Measurements from ENCODE around the gene STON2. TPM values are rescaled to one million over a fixed set of nuclear protein-coding genes. Genes with fewer than 3 reads are reported as not detected.

The STON2 gene
- total RNA-seq, 2 experiments from 2014 or later = 0.58 TPM; not detected in 1

DNA sequence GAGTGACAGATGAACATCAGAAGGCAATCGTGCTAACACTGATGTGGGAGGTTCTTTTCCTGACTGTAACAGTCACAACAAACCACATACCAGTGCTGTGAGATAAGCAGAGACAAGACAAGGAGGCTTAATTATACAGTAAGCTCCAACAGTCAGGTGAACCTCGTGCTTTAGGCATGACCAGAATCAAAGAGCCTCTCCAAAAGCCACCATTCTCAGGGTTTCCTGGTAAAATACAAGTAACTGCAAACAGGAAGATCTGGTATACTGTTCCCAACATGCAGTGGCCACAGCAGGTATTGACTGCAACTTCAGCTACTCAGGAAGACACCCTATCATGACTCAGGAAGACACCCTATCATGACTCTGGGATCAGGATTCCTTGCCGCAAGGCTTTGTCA is 132.1 kb downstream of the STON2 start:
- TF ChIP-seq, protein P1, sequence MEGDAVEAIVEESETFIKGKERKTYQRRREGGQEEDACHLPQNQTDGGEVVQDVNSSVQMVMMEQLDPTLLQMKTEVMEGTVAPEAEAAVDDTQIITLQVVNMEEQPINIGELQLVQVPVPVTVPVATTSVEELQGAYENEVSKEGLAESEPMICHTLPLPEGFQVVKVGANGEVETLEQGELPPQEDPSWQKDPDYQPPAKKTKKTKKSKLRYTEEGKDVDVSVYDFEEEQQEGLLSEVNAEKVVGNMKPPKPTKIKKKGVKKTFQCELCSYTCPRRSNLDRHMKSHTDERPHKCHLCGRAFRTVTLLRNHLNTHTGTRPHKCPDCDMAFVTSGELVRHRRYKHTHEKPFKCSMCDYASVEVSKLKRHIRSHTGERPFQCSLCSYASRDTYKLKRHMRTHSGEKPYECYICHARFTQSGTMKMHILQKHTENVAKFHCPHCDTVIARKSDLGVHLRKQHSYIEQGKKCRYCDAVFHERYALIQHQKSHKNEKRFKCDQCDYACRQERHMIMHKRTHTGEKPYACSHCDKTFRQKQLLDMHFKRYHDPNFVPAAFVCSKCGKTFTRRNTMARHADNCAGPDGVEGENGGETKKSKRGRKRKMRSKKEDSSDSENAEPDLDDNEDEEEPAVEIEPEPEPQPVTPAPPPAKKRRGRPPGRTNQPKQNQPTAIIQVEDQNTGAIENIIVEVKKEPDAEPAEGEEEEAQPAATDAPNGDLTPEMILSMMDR (IDR thresholded peaks at IDR 0.05) = no peak
- intact Hi-C loops (cut with micrococcal nuclease) = loop anchor here (1.0 kb wide), 1 partner anchor 185 kb away; no protein-coding TSS in a partner anchor
- DNase-seq (no peak), ATAC-seq (peak; percentile 37)
- H3K4me3 Mint-ChIP-seq = no peak overlapping the region
- H3K27me3 Mint-ChIP-seq = peaks cover 22% of the 10 kb centered on the region
- no peaks in the 10 kb centered on the region for H3K9me3 Mint-ChIP-seq
- ChIA-PET CTCF (interaction anchor here (1.0 to 7.2 kb wide), 6 partner anchors 54 to 197 kb away, joined by 3 to 82 read pairs (median 6); no protein-coding TSS in a partner anchor), POLR2A (no interaction called here)
- no peaks in the 10 kb centered on the region for H3K4me1 Mint-ChIP-seq (ENCODE audit: low read depth)
- H3K27ac Mint-ChIP-seq = no peak overlapping the region
- H3K36me3 Mint-ChIP-seq (ENCODE audit: low read depth) = no peaks in the 10 kb centered on the region

DNA sequence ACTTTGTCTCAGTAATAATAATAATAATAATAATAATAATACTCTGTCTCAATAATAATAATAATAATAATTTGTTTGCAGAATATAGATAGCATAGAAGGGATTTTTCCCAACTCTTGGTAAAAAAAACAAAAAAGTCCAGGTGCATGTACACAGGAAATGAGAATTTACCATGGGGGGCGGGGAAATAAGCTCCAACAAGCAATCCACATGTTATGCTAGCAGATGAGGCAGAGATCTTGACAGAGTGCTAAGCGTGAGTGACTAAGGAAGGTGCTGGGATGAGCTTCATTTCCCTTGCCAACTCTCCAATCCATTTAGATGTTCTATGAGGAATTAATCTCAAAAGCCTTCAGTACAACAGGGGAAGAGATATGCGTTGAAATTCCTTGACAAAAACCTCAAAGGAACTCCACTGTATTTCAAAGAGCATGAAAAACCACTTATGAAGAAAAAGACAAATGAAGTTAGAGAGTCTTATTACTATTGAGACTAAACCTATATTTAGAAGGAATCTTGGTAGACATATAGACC is 134.4 kb downstream of the STON2 start:
- ChIA-PET CTCF (interaction anchor here (0.6 to 2.0 kb wide), 6 partner anchors 64 to 199 kb away, joined by 3 to 14 read pairs (median 4); no protein-coding TSS in a partner anchor), POLR2A (interaction anchor here (0.6 kb wide), 1 partner anchor 1107 kb away, joined by 4 read pairs; no protein-coding TSS in a partner anchor)
- no peaks in the 10 kb centered on the region for H3K9me3 Mint-ChIP-seq
- ATAC-seq (no peak), DNase-seq (no peak)
- TF ChIP-seq, protein P1 (IDR thresholded peaks at IDR 0.05) = no peak
- H3K27me3 Mint-ChIP-seq = peaks cover 25% of the 10 kb centered on the region
- H3K4me1 Mint-ChIP-seq (ENCODE audit: low read depth) = no peaks in the 10 kb centered on the region
- no peak overlapping the region for H3K4me3 Mint-ChIP-seq
- intact Hi-C loops (cut with micrococcal nuclease) = no loop called here
- H3K27ac Mint-ChIP-seq = no peak overlapping the region
- no peaks in the 10 kb centered on the region for H3K36me3 Mint-ChIP-seq (ENCODE audit: low read depth)

- intact Hi-C loops (cut with micrococcal nuclease) = no loop called here
- TF ChIP-seq, protein P1 (IDR thresholded peaks at IDR 0.05) = no peak
- no peak for ATAC-seq
- DNase-seq = no peak
- ChIA-PET POLR2A (no interaction called here), CTCF (interaction anchor here (0.7 kb wide), 1 partner anchor 189 kb away, joined by 3 read pairs; no protein-coding TSS in a partner anchor)
- no peaks in the 10 kb centered on the region for H3K4me1 Mint-ChIP-seq (ENCODE audit: low read depth)
- H3K27ac Mint-ChIP-seq = no peak overlapping the region
- peaks cover 29% of the 10 kb centered on the region for H3K27me3 Mint-ChIP-seq
- no peaks in the 10 kb centered on the region for H3K9me3 Mint-ChIP-seq
- no peak overlapping the region for H3K4me3 Mint-ChIP-seq
- H3K36me3 Mint-ChIP-seq (ENCODE audit: low read depth) = no peaks in the 10 kb centered on the region
Observed at GRCh38 chr14:81264671-81265070, 135.5 kb downstream of the STON2 start.

GRCh38 chr14:81263777-81264410 is 136.2 kb downstream of the STON2 start:
- H3K27ac Mint-ChIP-seq = no peak overlapping the region
- no peaks in the 10 kb centered on the region for H3K9me3 Mint-ChIP-seq
- no peak overlapping the region for H3K4me3 Mint-ChIP-seq
- no peaks in the 10 kb centered on the region for H3K36me3 Mint-ChIP-seq (ENCODE audit: low read depth)
- CTCF ChIA-PET = interaction anchor here (0.7 kb wide), 1 partner anchor 190 kb away, joined by 3 read pairs; no protein-coding TSS in a partner anchor
- intact Hi-C loops (cut with micrococcal nuclease) = no loop called here
- peaks cover 29% of the 10 kb centered on the region for H3K27me3 Mint-ChIP-seq
- H3K4me1 Mint-ChIP-seq (ENCODE audit: low read depth) = no peaks in the 10 kb centered on the region
- DNase-seq = no peak
- TF ChIP-seq, protein P1 (IDR thresholded peaks at IDR 0.05) = no peak
- no peak for ATAC-seq
- POLR2A ChIA-PET = no interaction called here

DNA sequence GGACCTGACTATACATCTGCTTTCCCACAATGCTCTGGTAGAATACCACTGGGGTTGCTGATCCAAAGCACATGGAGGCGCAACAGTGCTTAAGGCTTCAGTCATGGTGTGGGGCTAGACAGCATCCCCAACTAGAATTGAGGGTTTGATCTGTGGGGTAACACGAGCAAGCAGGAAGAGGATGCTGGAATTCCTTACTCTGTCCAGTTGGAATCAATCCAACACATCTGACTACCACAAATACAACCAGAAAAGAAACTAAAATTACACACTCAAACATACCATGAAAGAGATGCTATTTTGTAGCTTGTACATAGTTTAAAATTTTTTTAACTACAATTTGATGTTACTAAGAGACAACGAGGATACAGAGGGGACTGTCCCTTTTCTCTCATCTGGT is 138.9 kb downstream of the STON2 start:
- Mint-ChIP-seq H3K4me3 (no peak overlapping the region), H3K9me3 (no peaks in the 10 kb centered on the region), H3K4me1 (ENCODE audit: low read depth) (peaks cover 5% of the 10 kb centered on the region), H3K36me3 (ENCODE audit: low read depth) (no peaks in the 10 kb centered on the region), H3K27ac (no peak overlapping the region), H3K27me3 (peaks cover 16% of the 10 kb centered on the region)
- intact Hi-C loops (cut with micrococcal nuclease) = no loop called here
- ChIA-PET POLR2A (no interaction called here), CTCF (no interaction called here)
- no peak for DNase-seq
- ATAC-seq = no peak
- TF ChIP-seq, protein P1 (IDR thresholded peaks at IDR 0.05) = no peak
